CD14-positive monocyte (primary cell): ENCODE measurements around the gene TOPBP1. TPM values are rescaled to one million over a fixed set of nuclear protein-coding genes. Genes with fewer than 3 reads are reported as not detected.
"Not testable (repeated sequence)": the region's sequence is repeated elsewhere in the genome, so short reads cannot be mapped to it uniquely, and the experiment has no call there.

Source experiments
- DNase-seq, 3 donors: peaks; one replicate each; pipeline ENCODE4 v3.0.0-alpha.2; 2011 to 2022
- H2AFZ ChIP-seq: 2 replicates; pipeline ENCODE4 v1.6.0; 2012; ENCODE audit warnings: mild to moderate bottlenecking, low read depth, low read length, inconsistent platforms; ENCODE audit not compliant: insufficient read depth, poor library complexity, severe bottlenecking
- H3K27ac ChIP-seq, 2 donors: 1 replicate in 1 of 2; 2 replicates in 1 of 2; pipeline ENCODE4 v1.5.1; 2012 to 2013; ENCODE audit warnings: low read length in 2 of 2, control low read depth in 1 of 2, inconsistent platforms in 1 of 2, low read depth in 1 of 2, mild to moderate bottlenecking in 1 of 2
- H3K27me3 ChIP-seq, 2 donors: one replicate each; pipeline versions ENCODE4 v1.6.0 to v1.6.1; 2011 to 2013; ENCODE audit warnings: low read length in 2 of 2; ENCODE audit not compliant: control insufficient read depth in 2 of 2, insufficient read depth in 2 of 2
- H3K36me3 ChIP-seq, 2 donors: replicated peaks in 1 of 2; 1 replicate in 1 of 2; 2 replicates in 1 of 2; pipeline versions ENCODE4 v1.5.1 to v1.6.1; 2012 to 2013; ENCODE audit warnings: low read length in 2 of 2, control low read depth in 1 of 2, inconsistent platforms in 1 of 2, mild to moderate bottlenecking in 1 of 2; ENCODE audit not compliant: insufficient read depth in 2 of 2, control insufficient read depth in 1 of 2
- H3K4me1 ChIP-seq, 2 donors: 1 replicate in 1 of 2; 2 replicates in 1 of 2; pipeline versions ENCODE4 v1.5.1 to v1.6.1; 2012 to 2013; ENCODE audit warnings: low read length in 2 of 2, control low read depth in 1 of 2, inconsistent platforms in 1 of 2, mild to moderate bottlenecking in 1 of 2, moderate library complexity in 1 of 2; ENCODE audit not compliant: insufficient read depth in 2 of 2, control insufficient read depth in 1 of 2
- H3K4me2 ChIP-seq: replicated peaks from 2 replicates; pipeline ENCODE3; 2012; ENCODE audit warnings: low read length, moderate library complexity, mild to moderate bottlenecking; ENCODE audit not compliant: poor library complexity, severe bottlenecking; ENCODE audit errors: extremely low read depth
- H3K4me3 ChIP-seq, 3 experiments: fragments of 200-600 bp in 1 of 3; sonication (generic) in 1 of 3; replicated peaks in 1 of 3; 1 replicate in 2 of 3; 2 replicates in 1 of 3; pipeline ENCODE4 v1.5.1; 2011 to 2013; ENCODE audit warnings: low read length in 3 of 3, mild to moderate bottlenecking in 3 of 3, control low read depth in 2 of 3, low read depth in 2 of 3, inconsistent platforms in 1 of 3, moderate library complexity in 1 of 3
- H3K79me2 ChIP-seq: 2 replicates; pipeline ENCODE4 v1.6.0; 2012; ENCODE audit warnings: mild to moderate bottlenecking, control low read depth, inconsistent platforms, low read length, moderate library complexity; ENCODE audit not compliant: insufficient read depth
- H3K9ac ChIP-seq: 2 replicates; pipeline ENCODE4 v1.6.0; 2017; ENCODE audit warnings: low read length, mild to moderate bottlenecking; ENCODE audit not compliant: insufficient read depth, poor library complexity, severe bottlenecking
- H3K9me3 ChIP-seq, 2 donors: replicated peaks in 1 of 2; 1 replicate in 1 of 2; 2 replicates in 1 of 2; pipeline versions ENCODE4 v1.5.1 to v1.6.1; 2012 to 2013; ENCODE audit warnings: low read length in 2 of 2, control low read depth in 1 of 2; ENCODE audit not compliant: control insufficient read depth in 1 of 2, insufficient read depth in 1 of 2
- H4K20me1 ChIP-seq: 2 replicates; pipeline ENCODE4 v1.6.0; 2012; ENCODE audit warnings: mild to moderate bottlenecking, low read length, control low read depth, moderate library complexity; ENCODE audit not compliant: insufficient read depth
- H3K27ac Mint-ChIP-seq, 7 donors: one replicate each; pipeline ENCODE4 v1.8.0; 2020; ENCODE audit warnings: mild to moderate bottlenecking in 7 of 7, mixed read lengths in 7 of 7, moderate library complexity in 6 of 7, inconsistent platforms in 2 of 7
- H3K27me3 Mint-ChIP-seq, 3 donors: one replicate each; pipeline ENCODE4 v1.8.0; 2021 to 2022; ENCODE audit warnings: low read depth in 3 of 3, mild to moderate bottlenecking in 3 of 3, mixed read lengths in 3 of 3, moderate library complexity in 3 of 3, inconsistent platforms in 1 of 3
- H3K36me3 Mint-ChIP-seq, 2 donors: one replicate each; pipeline ENCODE4 v1.8.0; 2020; ENCODE audit warnings: mixed read lengths in 2 of 2, inconsistent platforms in 1 of 2, mild to moderate bottlenecking in 1 of 2
- H3K4me1 Mint-ChIP-seq: one replicate; pipeline ENCODE4 v1.8.0; 2020; ENCODE audit warnings: mild to moderate bottlenecking, mixed read lengths
- H3K4me3 Mint-ChIP-seq, 2 donors: one replicate each; pipeline ENCODE4 v1.8.0; 2020; ENCODE audit warnings: mild to moderate bottlenecking in 2 of 2, mixed read lengths in 2 of 2, moderate library complexity in 1 of 2
- H3K9me3 Mint-ChIP-seq, 7 donors: one replicate each; pipeline ENCODE4 v1.8.0; 2020 to 2022; ENCODE audit warnings: mixed read lengths in 7 of 7, mild to moderate bottlenecking in 6 of 7, moderate library complexity in 6 of 7, inconsistent platforms in 2 of 7
- WGBS: methylation state at CpG from one replicate; pipeline ENCODE4 v1.1.5; 2013; ENCODE audit warnings: missing lambda C conversion rate; ENCODE audit not compliant: insufficient coverage; 5-methylcytosine and 5-hydroxymethylcytosine counted together
- intact Hi-C, 2 donors: fragments of 100-400 bp; cut with micrococcal nuclease; formaldehyde crosslinking; loops; one replicate each; pipeline versions ENCODE4 v1.15.0 to v1.15.1; 2023
- polyA plus RNA-seq, 3 donors: library from polyadenylated mRNA; depleted of rRNA in 1 of 3; unstranded in 2 of 3; stranded (reverse) in 1 of 3; fragments of 300-500 nt in 2 of 3; fragments of >200 nt in 1 of 3; fragmentation: Illumina TruSeq in 2 of 3; gene quantifications; 1 replicate in 2 of 3; 2 replicates in 1 of 3; pipeline ENCODE4 v1.2.3, GENCODE V29; 2012 to 2021
- TF ChIP-seq, protein P1 (sequence below): fragments of 200-600 bp; IDR thresholded peaks from one replicate; pipeline ENCODE4 v1.8.0; 2022; ENCODE audit warnings: antibody characterized with exemption, mild to moderate bottlenecking

TOPBP1 gene
- polyA plus RNA-seq, 3 donors: 4.9 to 24.3 (median 7.0) TPM

GRCh38 chr3:133669949-133670524 is 8.3 kb upstream of the TOPBP1 start:
- WGBS: 93% methylated on average over 2 of the region's 4 CpGs
- H3K4me3 Mint-ChIP-seq: no peak overlapping the region
- no peak overlapping the region for H3K9ac ChIP-seq
- peaks cover 0 to 8% of the 10 kb centered on the region in 2 donors for H3K9me3 ChIP-seq
- DNase-seq: no peak
- H3K4me1 ChIP-seq: no peaks in the 10 kb centered on the region
- H4K20me1 ChIP-seq: no peaks in the 10 kb centered on the region
- no peaks in the 10 kb centered on the region for H3K79me2 ChIP-seq
- H3K9me3 Mint-ChIP-seq: peaks cover 0 to 4% (median 0%) of the 10 kb centered on the region in 7 donors
- no peak overlapping the region for H3K4me3 ChIP-seq
- TF ChIP-seq, protein P1, sequence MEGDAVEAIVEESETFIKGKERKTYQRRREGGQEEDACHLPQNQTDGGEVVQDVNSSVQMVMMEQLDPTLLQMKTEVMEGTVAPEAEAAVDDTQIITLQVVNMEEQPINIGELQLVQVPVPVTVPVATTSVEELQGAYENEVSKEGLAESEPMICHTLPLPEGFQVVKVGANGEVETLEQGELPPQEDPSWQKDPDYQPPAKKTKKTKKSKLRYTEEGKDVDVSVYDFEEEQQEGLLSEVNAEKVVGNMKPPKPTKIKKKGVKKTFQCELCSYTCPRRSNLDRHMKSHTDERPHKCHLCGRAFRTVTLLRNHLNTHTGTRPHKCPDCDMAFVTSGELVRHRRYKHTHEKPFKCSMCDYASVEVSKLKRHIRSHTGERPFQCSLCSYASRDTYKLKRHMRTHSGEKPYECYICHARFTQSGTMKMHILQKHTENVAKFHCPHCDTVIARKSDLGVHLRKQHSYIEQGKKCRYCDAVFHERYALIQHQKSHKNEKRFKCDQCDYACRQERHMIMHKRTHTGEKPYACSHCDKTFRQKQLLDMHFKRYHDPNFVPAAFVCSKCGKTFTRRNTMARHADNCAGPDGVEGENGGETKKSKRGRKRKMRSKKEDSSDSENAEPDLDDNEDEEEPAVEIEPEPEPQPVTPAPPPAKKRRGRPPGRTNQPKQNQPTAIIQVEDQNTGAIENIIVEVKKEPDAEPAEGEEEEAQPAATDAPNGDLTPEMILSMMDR: no peak
- no peaks in the 10 kb centered on the region for H3K36me3 Mint-ChIP-seq
- H3K27me3 ChIP-seq: peaks cover 21 to 35% of the 10 kb centered on the region in 2 donors
- peaks cover 5% of the 10 kb centered on the region for H3K4me1 Mint-ChIP-seq
- H3K4me2 ChIP-seq: no peak overlapping the region
- intact Hi-C loops: loop anchor here (10.0 kb wide), 2 partner anchors 135 to 945 kb away; partner anchors contain the start of genes NPHP3 (in 2 of the 2) and SRPRB (in 1 of the 2)
- peaks cover 28 to 46% (median 34%) of the 10 kb centered on the region in 3 donors for H3K27me3 Mint-ChIP-seq
- H3K36me3 ChIP-seq: no peaks in the 10 kb centered on the region
- H2AFZ ChIP-seq: no peak overlapping the region
- no peak overlapping the region for H3K27ac Mint-ChIP-seq
- H3K27ac ChIP-seq: no peak overlapping the region

- no peak overlapping the region for H2AFZ ChIP-seq
- no peak overlapping the region for H3K9ac ChIP-seq
- WGBS: 100% methylated on average over 1 of the region's 2 CpGs
- TF ChIP-seq, protein P1: no peak
- no peak overlapping the region for H3K27ac ChIP-seq
- H3K4me2 ChIP-seq: no peak overlapping the region
- Mint-ChIP-seq H3K27ac (no peak overlapping the region), H3K27me3 (peaks cover 7 to 17% (median 7%) of the 10 kb centered on the region in 3 donors), H3K36me3 (peaks cover 0 to 2% of the 10 kb centered on the region in 2 donors), H3K4me3 (no peak overlapping the region), H3K9me3 (peaks cover 0 to 2% (median 0%) of the 10 kb centered on the region in 7 donors), H3K4me1 (peaks cover 16% of the 10 kb centered on the region)
- H4K20me1 ChIP-seq: no peaks in the 10 kb centered on the region
- H3K4me3 ChIP-seq: no peak overlapping the region
- intact Hi-C loops: loop anchor here (10.0 kb wide), 2 partner anchors 138 to 942 kb away; partner anchors contain the start of genes NPHP3 (in 2 of the 2) and SRPRB (in 1 of the 2)
- H3K27me3 ChIP-seq: peaks cover 0 to 11% of the 10 kb centered on the region in 2 donors
- peaks cover 4 to 5% of the 10 kb centered on the region in 2 donors for H3K4me1 ChIP-seq
- peaks cover 10% of the 10 kb centered on the region for H3K79me2 ChIP-seq
- H3K9me3 ChIP-seq: no peaks in the 10 kb centered on the region
- no peaks in the 10 kb centered on the region for H3K36me3 ChIP-seq
- no peak for DNase-seq
These were observed 5.4 kb upstream of the TOPBP1 start for GRCh38 chr3:133667118-133667517.

DNA sequence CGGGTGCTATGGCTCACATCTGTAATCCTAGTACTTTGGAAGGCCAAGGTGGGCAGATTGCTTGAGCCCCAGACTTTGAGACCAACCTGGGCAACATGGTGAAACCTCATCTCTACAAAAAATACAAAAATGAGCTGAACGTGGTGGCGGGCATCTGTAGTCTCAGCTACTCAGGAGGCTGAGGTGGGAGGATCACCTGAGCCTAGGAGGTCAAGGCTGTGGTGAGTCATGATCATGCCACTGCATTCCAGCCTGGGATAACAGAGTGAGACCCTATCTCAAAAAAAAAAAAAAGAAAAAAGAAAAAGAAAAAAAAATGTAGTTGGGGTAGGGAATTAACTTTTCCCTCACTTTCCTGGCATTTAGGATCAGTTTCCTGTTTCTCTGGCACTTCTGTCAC is 3.4 kb upstream of the TOPBP1 start:
- H3K27me3 Mint-ChIP-seq, H3K36me3 ChIP-seq, H3K9ac ChIP-seq, H3K36me3 Mint-ChIP-seq, H3K9me3 Mint-ChIP-seq, DNase-seq, H3K27ac Mint-ChIP-seq, H3K4me3 Mint-ChIP-seq, H3K9me3 ChIP-seq, H3K4me3 ChIP-seq, H4K20me1 ChIP-seq, H3K27me3 ChIP-seq, H3K27ac ChIP-seq, H2AFZ ChIP-seq, H3K4me2 ChIP-seq: not testable (repeated sequence)
- Histone ChIP-seq H3K79me2 (peaks cover 29% of the 10 kb centered on the region), H3K4me1 (peaks cover 15 to 16% of the 10 kb centered on the region in 2 donors)
- 100% methylated on average over 1 of the region's 3 CpGs for WGBS
- H3K4me1 Mint-ChIP-seq: peaks cover 30% of the 10 kb centered on the region
- intact Hi-C loops: loop anchor here (10.0 kb wide), 2 partner anchors 140 to 940 kb away; partner anchors contain the start of genes NPHP3 (in 2 of the 2) and SRPRB (in 1 of the 2)
